Hepatic stellate cell (primary cell): ENCODE measurements around the gene COPE.
"Not testable (repeated sequence)": the region's sequence is repeated elsewhere in the genome, so short reads cannot be mapped to it uniquely, and the experiment has no call there.

ENCODE experiments used
- DNase-seq: peaks from one replicate; pipeline ENCODE4 v3.0.0; 2011; ENCODE audit warnings: low spot score

COPE gene

DNA sequence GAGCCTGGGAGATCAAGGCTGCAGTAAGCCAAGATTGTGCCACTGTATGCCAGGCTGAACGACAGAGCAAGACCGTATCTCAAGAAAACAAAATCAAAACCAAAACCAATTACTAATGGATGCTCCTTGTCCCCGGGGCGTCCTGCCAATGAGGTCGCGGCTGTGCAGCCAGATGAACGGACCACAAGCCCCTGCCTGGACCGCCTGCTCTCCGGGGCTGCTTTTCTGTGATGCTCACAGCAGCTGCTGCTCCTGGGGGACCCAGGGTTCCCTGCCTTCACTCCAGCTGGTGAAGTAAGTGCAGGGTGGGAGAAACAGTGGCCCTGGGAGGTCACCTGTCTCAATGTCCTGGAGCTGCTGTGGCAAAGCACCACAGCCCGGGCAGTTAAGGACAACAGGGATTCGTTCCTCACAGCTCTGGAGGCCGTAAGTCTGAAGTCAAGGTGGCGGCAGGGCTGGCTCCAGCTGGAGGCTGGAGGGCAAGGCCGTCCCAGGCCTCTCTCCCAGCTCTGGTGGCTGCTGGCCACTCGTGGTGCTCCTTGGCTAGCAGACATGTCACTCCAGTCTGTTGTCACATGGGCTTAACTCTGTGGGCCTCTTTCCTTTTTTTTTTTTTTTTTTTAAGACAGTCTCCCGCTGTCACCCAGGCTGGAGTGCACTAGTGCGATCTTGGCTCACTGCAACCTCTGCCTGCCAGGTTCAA lies 10.1 kb downstream of the COPE start:
- DNase-seq, result no peak

DNA sequence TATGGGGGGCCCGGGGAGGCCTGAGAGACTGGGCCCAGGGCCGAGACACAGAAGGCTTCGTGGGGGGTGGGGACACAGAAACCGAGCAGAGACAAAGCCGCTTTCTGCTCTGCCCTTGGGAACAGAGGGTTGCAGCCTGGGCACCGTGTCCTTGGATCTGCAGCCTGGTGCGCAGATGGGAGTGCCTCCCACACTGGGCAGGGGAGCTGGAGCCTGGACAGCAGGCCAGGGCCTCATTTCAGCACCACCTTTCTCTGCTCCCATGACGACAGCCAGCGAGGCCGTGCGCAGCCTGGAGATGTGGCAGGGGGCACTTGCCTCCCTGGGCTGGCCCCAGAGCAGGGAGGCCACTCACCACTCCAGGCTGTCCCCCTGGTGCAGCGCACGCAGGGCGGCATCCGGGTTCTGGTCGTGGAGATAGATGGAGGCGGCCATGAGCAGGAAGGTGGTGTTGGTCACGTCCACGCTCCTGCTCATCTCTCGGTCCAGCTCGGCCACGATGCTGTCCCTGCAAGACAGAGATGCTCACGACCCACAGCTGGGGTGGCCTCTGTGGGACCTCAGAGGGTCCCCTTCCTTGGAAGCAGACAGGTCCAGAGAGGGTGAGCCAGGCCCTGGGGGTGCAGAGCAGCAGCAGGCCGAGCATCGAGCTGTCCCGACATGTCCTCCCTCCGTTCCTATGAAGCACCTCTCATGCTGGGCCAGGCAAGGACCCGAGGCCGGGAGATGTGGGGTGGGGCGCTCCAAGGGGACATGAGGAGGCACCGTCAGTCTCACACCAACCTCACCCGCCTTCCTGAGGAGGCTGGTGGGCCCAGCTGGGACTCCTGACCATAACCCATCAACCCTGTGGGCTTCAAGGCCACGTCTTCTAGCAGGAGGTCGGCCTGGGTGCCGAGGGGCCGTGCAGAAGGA lies 12.3 kb downstream of the COPE start:
- DNase-seq, result no peak

DNA sequence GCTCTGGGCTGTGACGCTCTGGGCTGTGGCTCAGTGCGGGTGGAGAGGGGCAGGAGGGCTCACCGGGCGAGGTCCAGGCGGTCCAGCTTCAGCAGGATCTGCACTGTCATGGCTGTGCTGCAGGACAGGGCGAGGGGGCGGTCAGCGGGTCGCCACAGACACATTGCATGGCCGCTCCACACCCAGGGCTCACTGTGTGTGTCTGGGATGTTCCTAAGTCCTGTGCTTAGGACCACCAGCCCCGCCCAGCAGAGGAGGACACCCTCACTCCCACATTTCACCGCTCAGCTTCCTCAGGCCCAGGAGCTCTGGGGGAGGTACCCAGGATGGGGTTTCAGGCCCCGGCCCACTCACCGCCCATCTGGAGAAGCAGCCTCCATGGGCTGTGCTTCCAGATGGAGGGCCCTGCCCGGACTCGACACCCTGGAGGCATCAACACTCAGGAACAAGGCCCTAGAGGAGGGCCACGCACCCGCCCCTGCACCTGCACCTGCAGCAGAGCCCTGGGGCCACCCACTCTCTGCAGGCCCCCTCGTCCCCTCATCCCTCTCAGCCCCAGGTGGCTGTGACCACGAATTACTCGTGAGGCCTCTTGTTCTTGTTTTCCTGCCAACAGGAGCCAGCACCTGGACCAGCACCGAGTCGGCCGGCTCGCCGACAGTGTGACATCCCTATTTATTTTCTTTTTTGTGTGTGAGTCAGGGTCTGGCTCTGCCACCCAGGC lies 13.5 kb downstream of the COPE start:
- DNase-seq, result no peak

DNA sequence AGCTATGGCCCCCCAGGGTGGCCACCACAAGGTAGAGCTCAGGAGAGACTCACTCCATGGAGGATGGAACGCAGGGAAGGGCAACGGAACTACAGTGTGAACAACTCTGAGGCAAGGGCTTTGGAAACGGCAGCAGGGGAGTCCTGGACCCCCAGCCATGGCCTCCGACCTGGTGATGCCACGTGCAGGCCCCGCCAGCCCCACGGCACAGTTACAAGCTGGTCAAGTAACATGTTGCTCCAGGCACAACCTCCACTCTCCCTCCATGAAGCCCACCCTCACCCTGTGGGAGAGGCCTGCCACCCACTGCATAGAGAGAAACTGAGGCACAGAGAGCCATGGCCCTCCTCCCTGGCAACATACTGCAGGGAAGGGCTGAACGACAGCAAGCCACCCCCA lies 14.1 kb downstream of the COPE start:
- DNase-seq, result no peak

DNA sequence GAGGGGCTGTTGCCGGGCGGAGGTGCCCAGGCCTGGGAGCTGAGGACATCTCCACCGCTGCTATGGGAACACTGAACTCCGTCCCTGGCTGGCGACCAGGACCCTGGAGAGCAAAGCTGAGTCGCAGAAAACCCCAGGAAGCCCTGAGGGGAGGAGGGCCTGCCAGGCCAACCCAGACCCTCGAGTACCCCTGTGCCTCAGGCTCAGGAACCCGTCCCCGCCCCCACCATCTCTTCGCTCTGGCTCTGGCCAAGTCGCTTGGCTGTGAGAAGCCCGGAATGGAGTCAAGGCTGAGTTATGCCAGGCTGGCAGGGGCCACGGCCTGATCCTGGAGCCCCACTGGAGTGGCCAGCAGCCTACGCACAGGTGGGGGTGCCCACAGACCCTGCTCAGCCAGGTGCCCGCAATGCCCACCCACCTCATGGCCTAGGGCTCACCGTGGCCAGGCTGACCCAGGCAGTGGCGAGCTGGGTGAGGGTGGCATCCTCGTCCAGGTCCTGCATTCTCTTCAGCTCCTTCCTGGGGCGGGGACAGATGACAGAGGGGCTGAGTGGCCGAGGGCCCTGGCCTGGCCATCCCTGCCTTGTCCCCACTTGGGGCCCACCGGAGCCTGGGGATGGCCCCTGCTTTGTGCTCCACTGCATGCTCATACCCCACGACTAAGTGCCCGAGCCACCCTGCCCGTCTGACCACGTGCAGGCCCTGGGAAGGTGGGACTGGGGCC lies 14.7 kb downstream of the COPE start:
- no peak for DNase-seq

DNA sequence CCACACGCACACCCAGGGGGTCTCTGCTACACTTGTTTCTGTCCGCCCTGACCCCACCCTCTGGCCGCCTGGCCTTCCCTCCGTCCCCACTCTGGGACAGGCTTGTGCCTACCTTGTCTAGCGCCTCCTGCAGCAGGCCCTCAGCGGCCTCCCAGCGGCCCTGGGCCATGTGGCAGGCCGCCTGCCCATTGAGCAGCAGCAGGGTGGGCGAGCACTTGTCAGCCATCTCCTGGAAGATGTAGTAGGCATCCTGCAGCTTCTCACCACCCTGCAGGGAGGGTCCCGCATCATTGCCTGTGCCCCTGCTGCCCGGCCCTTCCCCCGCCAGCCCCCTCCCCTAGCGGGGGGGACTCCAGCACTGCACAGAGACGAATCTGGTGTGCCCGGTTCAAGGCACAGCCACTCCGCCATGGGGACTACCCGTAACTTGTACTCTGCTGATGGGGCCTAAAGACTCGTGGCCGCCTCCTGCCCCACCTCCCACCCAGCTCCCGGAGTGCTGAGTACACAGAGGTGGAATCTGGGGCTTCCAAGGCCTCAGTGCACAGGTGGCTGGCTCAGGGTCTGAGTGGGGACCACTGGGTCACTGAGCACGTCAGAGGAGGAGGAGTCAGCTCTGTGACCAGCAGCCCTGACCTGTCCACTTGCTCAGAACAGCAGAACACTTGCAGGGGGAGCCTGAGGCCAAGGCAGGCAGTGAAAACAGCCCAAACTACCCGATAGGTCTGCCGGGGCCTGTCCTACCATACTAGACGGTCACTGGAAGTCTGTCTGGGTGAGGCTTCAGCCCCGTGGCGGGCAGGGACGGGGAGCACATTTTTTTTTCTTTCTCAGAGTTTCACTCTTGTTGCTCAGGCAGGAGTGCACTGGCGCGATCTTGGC lies 15.8 kb downstream of the COPE start:
- DNase-seq, result no peak

DNA sequence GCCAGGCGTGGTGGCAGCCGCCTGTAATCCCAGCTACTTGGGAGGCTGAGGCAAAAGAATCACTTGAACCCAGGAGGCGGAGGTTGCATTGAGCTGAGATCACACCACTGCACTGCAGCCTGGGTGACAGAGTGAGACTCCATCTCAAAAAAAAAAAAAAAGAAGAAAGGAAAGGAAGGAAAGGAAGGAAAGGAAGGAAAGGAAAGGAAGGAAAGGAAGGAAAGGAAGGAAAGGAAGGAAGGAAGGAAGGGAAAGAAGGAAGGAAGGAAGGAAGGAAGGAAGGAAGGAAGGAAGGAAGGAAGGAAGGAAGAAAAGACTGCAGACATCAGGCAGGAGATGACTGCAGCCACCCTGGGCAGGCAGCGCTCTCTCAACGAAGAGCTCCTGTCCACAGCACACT lies 16.7 kb downstream of the COPE start:
- DNase-seq, result not testable (repeated sequence)

DNA sequence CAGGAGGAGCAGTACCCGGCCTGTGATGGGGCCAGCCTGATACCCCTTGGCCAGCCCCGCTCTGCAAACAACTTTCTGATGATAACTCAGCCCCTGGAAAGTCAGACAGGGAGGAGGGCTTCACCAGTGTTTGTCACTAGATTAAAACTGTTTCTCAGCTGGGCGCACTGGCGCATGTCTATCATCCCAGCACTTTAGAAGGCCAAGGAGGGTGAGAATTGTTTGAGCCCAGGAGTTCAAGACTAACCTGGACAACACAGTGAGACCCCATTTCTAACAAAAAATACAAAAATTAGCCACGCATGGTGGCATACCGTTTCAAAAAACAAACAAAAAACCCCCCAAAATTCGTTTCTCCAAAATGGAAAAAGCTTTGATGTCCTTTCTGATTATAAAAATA lies 17.7 kb downstream of the COPE start:
- DNase-seq, result no peak

DNA sequence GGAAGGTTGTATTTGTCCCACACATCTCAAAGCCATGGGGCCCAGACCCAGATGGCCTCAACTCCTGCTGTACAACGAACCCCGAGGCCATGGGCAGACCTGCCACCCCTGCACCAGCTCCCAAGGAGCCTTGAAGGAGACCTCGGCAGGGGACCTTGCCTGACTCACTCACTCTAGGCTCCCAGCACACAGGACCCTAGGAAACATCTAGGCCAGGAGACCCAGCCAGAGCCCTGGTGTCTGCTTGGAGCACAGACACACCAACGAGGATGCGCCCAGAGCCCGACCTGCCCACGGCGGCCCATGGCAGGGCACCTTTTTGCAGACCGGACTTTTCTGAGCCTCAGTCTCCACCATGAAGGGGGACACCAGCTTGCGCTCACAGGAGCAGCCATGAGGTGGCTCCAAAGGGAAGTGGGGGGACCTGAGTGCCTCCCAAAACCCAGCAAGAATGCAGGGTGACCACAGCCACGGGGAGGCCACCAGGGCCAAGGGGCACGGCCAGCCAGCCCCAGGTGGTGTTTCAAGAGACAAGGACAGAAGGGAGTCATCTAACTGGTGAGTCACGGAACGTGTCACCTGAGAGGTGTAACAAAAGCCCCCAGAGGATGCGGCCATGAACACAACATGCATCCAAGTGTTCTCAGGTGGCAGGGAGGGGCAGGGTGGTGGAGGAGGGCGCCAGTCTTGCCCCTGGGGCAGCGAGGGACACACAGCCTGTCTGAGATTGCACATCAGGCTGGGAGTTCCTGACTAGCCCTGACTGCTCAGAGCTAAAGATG lies 18.3 kb downstream of the COPE start:
- DNase-seq, result no peak

DNA sequence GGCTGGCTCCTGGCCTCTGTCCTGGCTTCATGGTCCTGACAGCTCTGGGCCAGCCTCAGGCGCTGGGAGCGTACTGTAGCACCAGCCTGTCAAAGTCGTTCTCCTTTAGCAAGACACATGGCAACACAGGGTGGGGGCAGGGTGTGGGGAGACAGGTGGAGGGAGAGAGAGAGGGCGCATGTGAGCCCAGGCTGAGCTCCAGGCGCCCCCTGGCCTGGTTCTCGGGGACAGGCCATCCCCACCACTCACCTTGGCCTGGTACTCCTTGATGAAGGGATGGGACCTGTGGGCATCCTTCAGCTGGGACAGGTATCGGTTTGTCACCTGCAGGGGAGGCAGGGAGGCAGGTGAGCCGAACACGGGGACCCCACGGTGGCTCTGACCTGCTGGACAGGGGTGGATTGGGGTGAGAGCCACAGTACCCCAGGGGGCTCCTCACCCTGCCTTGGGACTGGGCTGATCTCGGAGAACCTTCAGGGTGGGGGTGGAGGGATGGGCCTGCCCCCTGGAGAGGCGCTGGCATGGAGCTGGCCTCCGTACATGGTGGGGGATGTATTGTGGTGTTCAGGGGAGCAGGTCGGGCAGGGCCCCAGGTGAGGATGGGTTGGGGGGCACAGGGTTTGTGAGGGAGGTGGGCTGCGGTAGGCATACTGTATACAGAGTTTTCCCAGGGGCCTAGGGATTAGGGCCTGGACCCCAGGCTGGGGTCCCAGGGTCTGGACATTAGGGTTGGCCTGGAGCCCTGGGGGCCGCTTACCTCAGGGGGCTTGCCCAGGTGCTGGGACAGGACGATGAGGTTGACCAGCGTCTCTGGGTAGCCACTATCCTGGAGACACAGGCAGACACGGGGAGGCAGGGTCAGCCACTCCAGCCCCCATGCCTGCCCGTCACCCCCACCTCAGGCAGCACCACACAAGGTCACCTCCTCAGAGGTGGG lies 19.3 kb downstream of the COPE start:
- no peak for DNase-seq

DNA sequence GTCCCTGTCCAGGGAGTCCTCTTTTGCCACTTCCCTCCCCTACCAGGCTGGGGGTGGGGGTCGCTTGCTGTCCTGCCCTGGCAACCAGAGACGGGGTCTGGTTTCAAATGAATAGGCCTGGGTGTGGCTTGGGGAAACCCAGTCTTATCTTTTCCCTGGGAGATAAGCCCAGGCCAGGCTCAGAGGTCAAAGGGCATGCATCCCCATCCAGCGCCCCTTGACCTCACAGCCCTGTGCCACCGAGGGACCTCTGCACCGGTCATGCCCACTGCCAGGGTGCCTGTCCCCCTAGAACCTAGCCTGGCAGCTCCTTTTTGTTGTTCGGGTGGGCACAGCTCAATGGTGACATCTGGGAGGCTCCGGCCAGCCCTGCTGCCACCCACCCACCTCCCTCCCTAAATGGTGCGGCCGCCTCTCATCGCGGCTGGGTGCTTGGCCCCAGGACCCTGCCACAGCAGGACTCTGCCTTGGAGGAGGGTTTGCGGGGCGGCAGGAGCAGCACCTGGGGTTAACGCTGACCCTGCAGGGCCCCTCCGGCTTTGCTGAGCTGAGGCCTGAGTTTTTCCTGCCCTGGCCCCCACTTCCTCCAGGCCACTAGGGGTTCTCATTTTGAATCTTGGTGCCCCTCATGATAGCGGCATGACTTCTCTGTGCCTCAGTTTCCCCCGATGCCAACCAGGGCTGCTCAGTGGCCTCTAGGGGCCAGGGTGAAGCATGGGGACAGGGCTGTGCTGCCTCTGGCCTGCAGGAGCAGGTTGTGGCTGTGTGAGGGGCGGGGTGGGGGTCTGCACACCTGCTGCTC lies 20.4 kb downstream of the COPE start:
- no peak for DNase-seq

DNA sequence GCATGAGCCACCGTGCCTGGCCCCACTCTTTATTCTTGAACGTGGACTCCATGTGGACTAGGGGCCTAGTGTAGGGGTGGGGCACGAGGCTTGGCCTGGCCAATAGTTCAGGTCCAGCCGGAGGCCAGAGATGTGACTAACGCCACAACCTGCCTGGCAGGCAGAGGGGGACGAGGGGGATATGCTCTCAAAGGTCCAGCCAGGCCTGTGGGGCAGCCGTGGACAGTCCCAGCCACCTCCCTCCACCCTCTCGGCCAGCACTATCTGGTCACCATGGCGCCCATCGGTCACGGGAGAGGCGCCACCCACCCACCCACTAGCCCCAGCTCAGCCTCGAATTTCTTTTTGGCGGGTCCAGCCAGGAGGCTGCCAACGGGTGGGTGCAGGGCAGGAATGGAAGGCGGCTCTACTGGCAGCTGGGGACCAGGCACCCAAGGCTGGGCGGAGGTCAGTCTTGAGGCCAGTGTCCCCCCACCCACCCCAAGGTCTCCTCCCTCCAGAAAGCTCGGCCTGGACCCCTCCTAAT lies 21.0 kb downstream of the COPE start:
- no peak for DNase-seq

DNA sequence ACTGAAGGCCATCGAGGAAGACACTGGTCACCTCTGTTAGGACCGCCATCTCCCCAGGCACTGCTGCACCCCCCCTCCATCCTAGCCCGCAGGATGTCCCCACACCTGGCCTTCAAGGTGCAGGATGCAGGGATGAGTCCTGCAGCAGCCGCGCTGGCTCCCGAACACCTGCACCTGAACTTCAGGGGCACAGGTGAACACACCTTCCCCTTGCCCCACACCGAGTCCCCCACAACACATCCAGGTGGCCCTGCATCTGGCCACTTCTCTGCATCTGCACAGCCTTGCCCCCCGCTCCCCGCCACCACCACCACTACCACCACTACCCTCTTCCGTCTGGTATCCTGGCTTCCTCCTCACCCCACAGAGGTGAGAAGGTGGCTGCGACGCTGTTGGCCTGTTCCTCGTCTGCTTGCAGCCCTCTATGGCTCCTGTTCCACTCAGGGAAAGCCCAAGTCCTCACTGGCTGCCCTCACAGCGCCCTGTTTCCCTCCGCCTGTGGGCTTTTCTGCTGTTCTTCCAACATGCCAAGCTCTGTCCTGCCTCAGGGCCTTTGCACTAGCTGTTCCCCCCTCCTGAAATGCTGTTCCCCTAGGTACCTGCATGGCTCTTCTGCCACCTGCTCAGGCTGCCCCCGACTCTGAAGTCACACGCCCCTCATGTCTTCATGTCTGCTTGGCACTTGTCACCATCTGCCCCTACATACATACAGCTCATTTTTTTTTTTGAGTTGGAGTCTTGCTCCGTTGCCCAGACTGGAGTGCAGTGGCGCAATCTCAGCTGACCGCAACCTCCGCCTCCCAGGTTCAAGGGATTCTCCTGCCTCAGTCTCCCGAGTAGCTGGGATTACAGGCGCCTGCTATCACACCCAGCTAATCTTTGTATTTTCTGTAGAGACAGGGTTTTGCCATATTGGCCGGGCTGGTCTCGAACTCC lies 21.8 kb downstream of the COPE start:
- DNase-seq, result no peak

DNA sequence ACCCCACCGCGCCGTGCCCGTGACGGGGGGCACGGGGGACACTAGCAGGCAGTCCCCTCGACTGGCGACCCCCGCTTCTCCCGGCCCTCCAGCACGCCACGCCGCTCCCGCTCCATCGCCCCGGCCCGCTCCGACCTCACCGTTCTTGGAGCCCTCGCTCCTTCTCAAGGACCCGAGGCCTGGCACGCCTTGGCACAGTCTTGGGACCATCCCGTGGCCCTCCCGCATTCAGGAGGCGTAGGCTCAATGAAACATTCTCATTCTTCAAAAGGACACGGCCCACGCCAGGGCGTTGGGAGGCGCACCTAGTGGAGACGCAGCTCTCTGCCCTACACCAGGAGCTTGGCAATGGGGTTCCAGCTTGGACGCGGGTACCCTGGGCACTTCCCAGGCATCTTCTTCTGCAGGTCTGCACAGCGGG lies 22.8 kb downstream of the COPE start:
- DNase-seq, result peak; percentile 55

DNA sequence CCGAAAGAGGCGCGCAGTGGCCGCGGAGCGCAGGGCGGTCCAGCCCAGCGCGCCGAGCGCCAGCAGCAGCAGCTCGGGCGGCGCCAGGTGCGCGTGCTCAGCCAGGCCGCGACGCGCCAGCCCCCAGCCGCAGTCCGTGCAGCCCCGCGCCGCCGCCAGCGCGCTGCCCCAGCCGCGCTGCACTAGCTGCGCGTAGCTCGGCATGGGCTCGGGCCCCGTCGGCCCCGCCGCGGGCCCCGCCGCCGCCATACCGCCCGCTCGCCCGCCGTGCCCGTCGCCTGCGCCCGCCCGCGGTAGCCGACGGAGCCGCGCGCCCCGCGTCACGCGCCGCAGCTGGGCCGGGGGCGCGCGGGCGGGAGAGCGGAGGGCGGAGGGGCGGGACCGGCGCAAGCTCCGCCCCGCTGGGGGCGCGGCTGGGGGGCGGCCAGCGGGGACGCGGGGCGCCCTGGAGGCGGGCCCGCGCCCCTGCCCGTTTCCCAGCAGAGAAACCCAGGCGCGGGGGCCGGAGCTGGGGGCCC lies 23.3 kb downstream of the COPE start, which contains the start of gene CERS1:
Gene CERS1, minus strand, starts transcription at position 335 of the 518 bp plus-strand sequence. Its CDS starts 86 bp downstream, at position 249.
- DNase-seq, result no peak

DNA sequence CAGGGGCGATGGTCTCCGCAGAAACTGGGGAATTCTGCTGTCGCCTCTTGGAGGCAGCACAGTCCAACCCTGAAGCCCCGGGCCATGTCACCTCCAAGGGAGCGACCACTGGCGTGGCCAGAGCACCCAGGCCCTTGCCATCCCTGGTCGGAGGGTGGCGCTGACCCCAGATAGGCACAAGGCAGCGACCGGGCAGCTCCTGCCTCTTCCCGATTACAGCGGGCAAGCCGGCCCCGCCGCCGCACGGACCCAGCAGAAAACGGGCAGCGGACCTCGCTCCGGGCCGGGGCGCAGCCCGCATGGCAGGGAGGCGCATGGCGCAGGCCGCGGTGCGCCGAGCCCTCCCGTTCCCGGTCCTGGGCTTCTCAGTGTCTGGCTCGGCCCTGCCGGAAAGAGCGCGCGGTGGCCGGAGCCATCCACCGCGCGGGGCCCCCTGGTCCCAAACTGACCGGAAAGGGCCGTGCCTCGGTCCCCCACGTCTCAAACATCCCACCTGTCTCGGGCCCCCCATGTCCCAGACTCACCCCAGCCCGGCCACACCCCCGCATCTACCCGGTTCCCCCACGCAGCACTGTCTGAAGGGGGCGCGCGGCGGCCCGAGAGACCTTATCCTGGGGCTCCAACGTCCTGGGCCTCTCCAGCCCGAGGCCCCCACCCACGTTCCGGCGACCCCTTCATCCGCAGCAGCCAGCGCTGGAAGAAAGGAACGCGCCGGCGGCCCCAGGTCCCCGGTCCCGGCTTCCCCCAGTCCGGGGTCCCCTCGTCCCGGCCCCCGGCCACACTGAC lies 24.0 kb downstream of the COPE start:
- DNase-seq, result peak; percentile 59
